Daoy (cell line): ENCODE results near the gene GNG7. TPM values are rescaled to one million over a fixed set of nuclear protein-coding genes. Genes with fewer than 3 reads are reported as not detected.
"Not testable (repeated sequence)": the region's sequence is repeated elsewhere in the genome, so short reads cannot be mapped to it uniquely, and the experiment has no call there.

Experiments used
- DNase-seq: peaks from one replicate; pipeline ENCODE4 v3.0.0-alpha.2; 2015; ENCODE audit warnings: low read depth
- total RNA-seq: library from RNA; depleted of rRNA; stranded (reverse); fragments of >200 nt; shearing (Covaris generic); gene quantifications from 2 replicates; pipeline ENCODE4 v1.2.3, GENCODE V29; 2014

GNG7 gene
- total RNA-seq, 1 experiment from 2014 or later, result 0.23 TPM

- DNase-seq, result not testable (repeated sequence)
These were observed 10.7 kb upstream of the GNG7 start for GRCh38 chr19:2713170-2713569.

- no peak for DNase-seq
These were observed 9.3 kb upstream of the GNG7 start for GRCh38 chr19:2711875-2712205.

GRCh38 chr19:2711172-2711874 is 8.8 kb upstream of the GNG7 start:
- DNase-seq, result peak; percentile 72

- no peak for DNase-seq
These were observed 3.8 kb upstream of the GNG7 start for GRCh38 chr19:2706251-2706650.

GRCh38 chr19:2703691-2704216 is 1.3 kb upstream of the GNG7 start:
- DNase-seq, result no peak

- no peak for DNase-seq
These were observed 563 bp upstream of the GNG7 start for GRCh38 chr19:2703077-2703437.

- DNase-seq, result no peak
These were observed 929 bp downstream of the GNG7 start for GRCh38 chr19:2701361-2702169.

GRCh38 chr19:2700660-2701360 is 1.7 kb downstream of the GNG7 start:
- DNase-seq, result no peak

GRCh38 chr19:2699413-2700140 is 2.9 kb downstream of the GNG7 start:
- DNase-seq, result no peak

GRCh38 chr19:2694196-2694595 is 8.3 kb downstream of the GNG7 start:
- no peak for DNase-seq

GRCh38 chr19:2693492-2694160 is 8.9 kb downstream of the GNG7 start:
- DNase-seq, result no peak

- no peak for DNase-seq
These were observed 10.5 kb downstream of the GNG7 start for GRCh38 chr19:2691951-2692350.

GRCh38 chr19:2690856-2691255 is 11.6 kb downstream of the GNG7 start:
- DNase-seq, result no peak

GRCh38 chr19:2686360-2686759 is 16.1 kb downstream of the GNG7 start:
- DNase-seq, result no peak

- no peak for DNase-seq
These were observed 17.2 kb downstream of the GNG7 start for GRCh38 chr19:2685204-2685704.

GRCh38 chr19:2683430-2684003 is 19.0 kb downstream of the GNG7 start:
- no peak for DNase-seq

- no peak for DNase-seq
These were observed 21.7 kb downstream of the GNG7 start for GRCh38 chr19:2680808-2681207.

GRCh38 chr19:2679439-2679838 is 23.1 kb downstream of the GNG7 start:
- no peak for DNase-seq

- not testable (repeated sequence) for DNase-seq
These were observed 23.5 kb downstream of the GNG7 start for GRCh38 chr19:2678948-2679347.

GRCh38 chr19:2678044-2678671 is 24.3 kb downstream of the GNG7 start:
- no peak for DNase-seq
